H1 (cell line): ENCODE measurements around the gene WDR41. TPM values are rescaled to one million over a fixed set of nuclear protein-coding genes. Genes with fewer than 3 reads are reported as not detected.

Experiments
- KDM5A ChIP-seq: fragments of 200-600 bp; IDR thresholded peaks from 2 replicates; pipeline ENCODE4 v1.7.1; 2012; ENCODE audit warnings: mild to moderate bottlenecking, low read length, inconsistent platforms, mixed read lengths
- NRF1 ChIP-seq: IDR thresholded peaks from 2 replicates; pipeline ENCODE4 v1.6.1; 2011; ENCODE audit warnings: mild to moderate bottlenecking, low read depth, low read length, improper control_type of control experiment
- RBBP5 ChIP-seq: IDR thresholded peaks from 2 replicates; pipeline ENCODE4 v1.7.1; 2012; ENCODE audit warnings: low read depth, mild to moderate bottlenecking, inconsistent platforms, low read length, moderate library complexity, borderline replicate concordance
- SRF ChIP-seq: IDR thresholded peaks from 2 replicates; pipeline ENCODE4 v1.6.1; 2011; ENCODE audit warnings: mild to moderate bottlenecking, low read depth, low read length, moderate library complexity
- SUZ12 ChIP-seq: fragments of 200-600 bp; sonication (generic); IDR thresholded peaks from 2 replicates; pipeline ENCODE4 v1.6.1; 2012; ENCODE audit warnings: mild to moderate bottlenecking, inconsistent platforms, low read length, moderate library complexity, mixed read lengths
- TCF12 ChIP-seq: IDR thresholded peaks from 2 replicates; pipeline ENCODE4 v1.6.1; 2011; ENCODE audit warnings: low read depth, mild to moderate bottlenecking, low read length
- USF2 ChIP-seq: IDR thresholded peaks from 2 replicates; pipeline ENCODE4 v1.6.1; 2011; ENCODE audit warnings: low read length, improper control_type of control experiment
- polyA plus RNA-seq, 7 experiments: library from polyadenylated mRNA; depleted of rRNA in 3 of 7; stranded (reverse) in 5 of 7; unstranded in 2 of 7; fragments of >200 nt in 5 of 7; fragments of 200-250 nt in 2 of 7; gene quantifications; 1 replicate in 5 of 7; 2 replicates in 1 of 7; 4 replicates in 1 of 7; pipeline versions ENCODE4 v1.2.1 to v1.2.3, GENCODE V29; 2011 to 2013; ENCODE audit warnings: missing spikeins in 2 of 7, mixed read lengths in 2 of 7
- total RNA-seq: library from RNA; stranded (reverse); fragmentation: NEBNext Ultra II Directional; extraction: Animal tissue kit (Norgen Biotek cat#: 25700); gene quantifications from 2 replicates; pipeline ENCODE4 v1.2.1, GENCODE V29; 2021

WDR41 gene
- total and polyA plus RNA-seq, 2 of the 8 experiments (the other 6 are each of a cell fraction or from before 2014, with no cell fraction given), result 16.4 to 44.9 TPM

GRCh38 chr5:77391240-77391765, 100.8 kb downstream of the WDR41 start (continued):
- no peak for TF ChIP-seq USF2
- TF ChIP-seq TCF12, result no peak
- TF ChIP-seq RBBP5, result no peak
- no peak for TF ChIP-seq NRF1
- no peak for TF ChIP-seq SUZ12
- no peak for TF ChIP-seq KDM5A
- no peak for TF ChIP-seq SRF
